DLD1 (cell line): ENCODE results near the gene SLC22A23.

Source experiments
- in situ Hi-C: cut with HindIII; loops from 2 replicates; pipeline ENCODE4 v1.10.0; 2017; ENCODE audit warnings: low sequenced_read_pairs

SLC22A23 gene

DNA sequence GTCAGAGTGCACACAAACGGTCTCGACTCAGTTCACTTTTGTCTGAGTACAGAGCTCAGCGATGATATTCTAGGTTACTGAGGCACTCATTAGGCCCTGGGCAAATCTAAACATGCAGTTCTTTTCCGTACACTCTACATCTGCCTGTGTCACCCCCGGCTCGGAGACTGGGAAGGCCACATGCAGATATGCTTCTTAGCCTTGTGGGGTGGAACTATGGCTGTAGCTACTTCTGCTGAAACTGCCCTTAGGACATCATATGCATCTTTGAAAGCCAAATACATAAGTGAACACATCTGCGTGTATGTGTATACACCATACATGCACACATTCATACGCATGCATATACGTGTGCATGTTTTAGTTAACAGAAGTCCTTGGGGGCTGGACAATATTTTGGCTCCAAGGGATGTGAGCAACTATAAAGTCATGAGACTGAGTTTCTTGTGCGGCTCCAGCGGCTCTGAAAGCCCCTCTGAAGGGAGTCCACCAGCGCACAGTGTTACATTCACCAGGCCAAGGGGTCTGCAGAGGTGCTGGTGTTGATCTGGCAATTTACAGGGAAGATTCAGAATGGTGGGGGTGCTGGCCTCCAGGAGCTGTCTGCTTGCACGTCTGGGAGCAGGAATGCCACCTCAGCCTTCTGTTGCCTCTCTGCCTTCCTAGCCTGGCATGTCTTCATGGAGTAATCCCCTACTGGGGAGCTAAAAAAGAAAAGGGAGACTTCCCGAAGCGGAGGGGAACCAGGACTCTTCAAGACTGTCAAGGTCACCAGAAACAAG is 166.5 kb downstream of the SLC22A23 start:
- in situ Hi-C loops: loop anchor here (25.0 kb wide), 1 partner anchor 422 kb away; no protein-coding TSS in a partner anchor

DNA sequence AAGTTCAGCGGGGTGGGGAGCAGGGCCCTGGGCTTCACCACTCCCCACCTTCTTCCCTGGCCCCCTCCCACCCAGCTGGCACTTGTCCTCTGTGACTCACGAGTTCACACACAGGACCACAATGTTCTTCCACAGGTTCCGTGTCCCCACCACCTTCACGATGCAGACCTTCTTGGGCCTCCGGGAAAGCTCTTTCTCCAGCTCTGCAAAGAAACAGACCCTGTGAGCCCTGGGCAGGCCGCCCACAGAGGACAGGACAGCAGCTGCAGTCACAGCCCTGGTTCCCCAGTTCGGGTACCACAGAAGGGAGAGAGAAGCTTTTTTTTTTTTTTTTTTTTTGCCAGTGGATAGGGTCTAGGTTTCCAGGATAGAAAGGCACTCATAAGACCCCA is 167.2 kb downstream of the SLC22A23 start:
- in situ Hi-C loops: loop anchor here (25.0 kb wide), 1 partner anchor 423 kb away; no protein-coding TSS in a partner anchor

DNA sequence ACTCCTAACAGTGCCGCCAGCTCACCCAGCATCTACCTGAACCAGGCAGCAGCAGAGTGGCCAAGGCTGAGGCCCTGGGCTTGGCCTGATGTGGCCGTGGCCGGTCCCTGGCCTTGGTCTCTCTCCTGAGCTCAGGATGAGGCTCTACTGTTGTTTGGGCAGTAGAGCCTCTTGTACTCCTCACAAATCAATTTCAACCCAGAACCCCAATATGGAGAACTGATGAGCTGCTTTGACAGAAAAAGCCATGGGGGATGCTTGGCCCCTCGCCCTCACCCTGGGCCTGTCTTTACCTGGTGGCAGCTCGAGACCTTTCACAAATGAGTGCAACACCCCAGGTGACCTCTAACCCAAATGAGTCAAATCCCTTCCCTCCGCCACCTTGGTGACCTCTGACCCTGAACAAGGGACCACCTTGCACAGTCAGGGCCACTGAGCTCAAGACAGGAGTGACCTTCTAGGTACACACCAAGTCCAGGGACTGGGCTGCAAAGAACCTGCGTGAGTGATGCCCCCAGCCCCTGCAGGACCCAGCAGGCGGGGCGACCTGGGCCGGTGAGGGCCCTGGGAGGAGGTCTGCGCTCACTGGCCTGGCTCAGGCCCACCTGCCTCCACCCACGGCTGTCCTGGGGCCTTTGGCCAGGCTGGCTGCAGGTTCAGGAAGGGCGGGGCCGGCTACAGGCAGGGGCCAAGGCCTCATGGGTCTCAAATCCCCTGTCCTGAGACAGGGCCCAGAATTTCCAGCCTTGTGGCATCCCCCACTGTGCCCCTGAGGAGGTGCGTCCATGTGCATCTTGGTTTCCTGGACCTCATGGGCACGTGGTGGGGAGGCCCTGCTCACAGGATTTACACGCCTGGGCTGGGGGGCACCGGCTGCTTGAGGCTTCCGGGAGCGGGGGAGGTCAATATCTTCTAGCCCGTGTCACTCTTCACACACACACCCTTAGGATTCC is 167.9 kb downstream of the SLC22A23 start:
- in situ Hi-C loops: loop anchor here (25.0 kb wide), 1 partner anchor 423 kb away; no protein-coding TSS in a partner anchor

DNA sequence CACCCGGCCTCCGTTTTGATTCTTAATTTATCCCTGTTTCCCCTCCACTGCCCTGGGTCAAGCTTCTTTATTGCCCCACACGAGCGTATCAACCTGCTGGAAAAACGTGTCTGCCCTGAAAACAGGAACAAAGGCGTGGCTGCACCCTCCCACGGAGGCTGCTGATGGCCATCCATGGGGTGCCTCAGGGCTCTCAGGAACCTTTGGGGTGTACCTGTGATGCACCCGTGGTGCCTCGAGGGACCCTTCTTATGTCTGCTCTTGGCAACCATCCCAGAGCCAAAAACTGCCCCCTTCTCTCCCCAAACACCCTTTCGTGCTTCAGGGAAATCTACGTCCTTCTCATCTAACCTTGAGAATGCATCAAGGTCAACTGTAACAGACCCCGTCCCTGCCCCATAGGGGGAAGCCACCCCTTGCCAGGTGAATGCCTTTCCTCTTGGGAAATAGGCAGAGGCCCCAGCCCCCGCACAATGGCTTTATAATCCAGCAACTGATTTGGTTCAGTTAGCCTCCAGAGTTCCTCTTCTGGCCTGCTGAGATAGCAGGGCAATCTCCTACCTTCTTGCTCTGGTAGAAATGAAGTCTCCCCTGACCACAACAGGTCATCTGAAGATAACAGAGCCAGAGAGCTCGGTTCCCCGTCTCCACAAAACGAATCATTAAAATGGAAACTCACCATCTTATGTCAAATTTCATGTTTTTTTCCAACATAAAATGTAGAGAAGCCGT is 168.7 kb downstream of the SLC22A23 start:
- in situ Hi-C loops: loop anchor here (25.0 kb wide), 1 partner anchor 424 kb away; no protein-coding TSS in a partner anchor

DNA sequence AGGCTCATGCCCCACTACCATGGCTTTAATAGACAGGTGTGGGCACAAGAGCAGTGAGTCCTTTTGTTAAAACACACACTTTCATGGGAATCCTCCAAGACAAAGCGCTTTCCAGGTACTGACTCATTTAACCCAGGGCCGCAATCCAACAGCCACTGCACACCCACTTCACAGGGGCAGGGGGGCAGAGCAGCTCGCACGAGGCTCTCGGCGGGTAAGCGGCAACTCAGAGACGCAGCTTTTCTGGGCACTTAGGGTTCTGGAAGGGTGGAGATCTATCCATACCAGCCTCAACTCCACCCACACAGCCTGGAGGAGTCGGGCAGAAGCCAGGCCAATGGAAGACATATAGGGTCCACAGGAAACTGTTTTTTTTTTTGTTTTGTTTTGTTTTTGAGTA is 169.5 kb downstream of the SLC22A23 start:
- in situ Hi-C loops: loop anchor here (25.0 kb wide), 1 partner anchor 425 kb away; no protein-coding TSS in a partner anchor

DNA sequence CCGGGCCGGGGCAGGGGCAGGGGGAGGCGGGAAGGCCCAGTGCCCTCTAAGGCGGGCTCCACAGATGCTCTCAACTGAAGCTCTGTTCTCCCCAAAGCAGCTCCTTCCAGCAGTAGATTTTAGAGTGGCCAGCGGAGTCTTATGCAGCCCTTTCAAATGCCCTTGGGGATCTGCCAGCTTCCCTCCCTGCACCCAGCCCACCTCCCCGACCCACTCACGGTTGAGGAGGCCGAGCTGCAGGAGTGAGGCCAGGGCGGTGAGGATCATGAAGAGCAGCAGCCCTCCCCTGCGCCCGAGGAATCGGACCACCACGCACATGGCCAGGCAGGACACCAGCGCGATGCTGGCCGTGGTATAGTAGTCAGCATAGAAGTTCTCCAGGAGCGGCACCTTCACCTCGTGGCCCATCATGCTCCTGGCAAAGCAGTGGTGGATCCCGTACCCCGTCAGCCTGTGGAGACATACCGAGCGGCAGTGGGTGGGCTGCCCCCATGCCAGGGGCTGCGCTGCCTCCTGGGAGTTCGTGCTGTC is 170.1 kb downstream of the SLC22A23 start:
- in situ Hi-C loops: loop anchor here (25.0 kb wide), 1 partner anchor 426 kb away; no protein-coding TSS in a partner anchor

DNA sequence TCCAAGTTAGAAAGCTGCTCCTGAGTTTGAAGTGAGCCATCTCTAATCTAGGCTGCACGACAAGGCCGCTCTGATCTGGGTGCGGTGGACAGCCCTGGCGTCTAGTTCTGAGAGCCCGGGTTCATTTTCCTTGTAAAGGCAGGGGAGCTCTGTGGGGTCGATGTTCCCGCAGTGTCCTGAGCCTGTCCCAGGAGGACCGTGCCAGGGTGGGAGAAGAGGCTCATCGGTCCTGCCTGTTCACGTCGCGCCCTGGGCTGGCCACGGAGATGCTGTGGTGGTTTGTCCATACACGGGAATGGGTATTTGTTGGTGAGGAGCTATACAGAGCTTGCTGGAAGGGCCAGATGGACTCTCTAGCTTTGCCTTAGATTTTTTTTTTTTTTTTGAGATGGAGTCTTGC is 171.1 kb downstream of the SLC22A23 start:
- in situ Hi-C loops: loop anchor here (25.0 kb wide), 1 partner anchor 427 kb away; no protein-coding TSS in a partner anchor

DNA sequence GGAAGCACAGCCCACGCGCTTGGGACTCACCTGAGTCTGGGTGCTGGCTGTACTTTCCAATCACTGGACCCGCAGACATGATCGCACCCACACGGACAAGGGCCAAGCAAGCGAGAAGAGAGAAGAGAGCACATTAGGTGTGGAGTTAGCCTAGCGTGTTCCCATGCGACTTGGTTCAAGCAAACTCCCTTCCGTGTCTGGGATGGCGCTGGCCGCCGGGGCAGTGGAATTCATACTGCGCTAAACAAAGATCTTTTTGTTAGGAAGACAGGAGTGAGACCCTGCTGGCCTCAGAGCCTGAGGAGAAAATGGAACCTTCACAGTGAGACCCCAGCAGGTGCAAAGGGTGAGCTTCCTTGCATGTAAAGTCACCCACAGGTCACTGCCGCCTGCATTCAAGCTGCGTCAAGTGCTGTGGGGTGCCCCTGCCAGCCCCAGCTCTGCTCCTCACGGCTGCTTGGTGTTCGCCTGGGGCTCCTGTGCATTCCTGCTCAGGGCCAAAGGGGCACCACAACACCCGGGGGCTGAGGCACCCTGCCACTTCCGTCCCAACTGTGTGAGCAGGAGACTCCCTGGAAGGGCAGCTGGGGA is 171.7 kb downstream of the SLC22A23 start:
- in situ Hi-C loops: loop anchor here (25.0 kb wide), 1 partner anchor 427 kb away; no protein-coding TSS in a partner anchor

DNA sequence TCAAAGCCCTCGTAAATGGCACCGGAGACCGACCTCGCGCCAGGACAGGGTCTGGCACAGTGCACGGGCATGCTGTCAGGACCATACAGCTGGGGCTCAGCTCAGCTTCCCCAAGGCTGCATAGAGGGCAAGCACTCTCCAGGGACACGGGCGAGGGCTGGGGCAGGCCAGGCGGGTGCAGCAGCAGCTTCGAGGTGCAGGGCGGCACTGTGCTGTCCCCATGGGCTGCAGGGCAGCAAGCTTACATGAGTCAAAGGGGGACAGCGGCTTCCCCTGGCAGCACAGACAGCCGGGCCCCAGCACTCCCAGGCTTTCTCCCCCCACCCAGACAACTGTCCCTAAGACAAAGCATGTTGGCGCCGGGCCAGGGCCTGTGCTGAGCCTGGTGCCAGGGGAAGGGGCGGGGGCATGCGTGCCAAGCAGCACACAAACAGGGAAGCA is 172.4 kb downstream of the SLC22A23 start:
- in situ Hi-C loops: loop anchor here (25.0 kb wide), 1 partner anchor 428 kb away; no protein-coding TSS in a partner anchor

DNA sequence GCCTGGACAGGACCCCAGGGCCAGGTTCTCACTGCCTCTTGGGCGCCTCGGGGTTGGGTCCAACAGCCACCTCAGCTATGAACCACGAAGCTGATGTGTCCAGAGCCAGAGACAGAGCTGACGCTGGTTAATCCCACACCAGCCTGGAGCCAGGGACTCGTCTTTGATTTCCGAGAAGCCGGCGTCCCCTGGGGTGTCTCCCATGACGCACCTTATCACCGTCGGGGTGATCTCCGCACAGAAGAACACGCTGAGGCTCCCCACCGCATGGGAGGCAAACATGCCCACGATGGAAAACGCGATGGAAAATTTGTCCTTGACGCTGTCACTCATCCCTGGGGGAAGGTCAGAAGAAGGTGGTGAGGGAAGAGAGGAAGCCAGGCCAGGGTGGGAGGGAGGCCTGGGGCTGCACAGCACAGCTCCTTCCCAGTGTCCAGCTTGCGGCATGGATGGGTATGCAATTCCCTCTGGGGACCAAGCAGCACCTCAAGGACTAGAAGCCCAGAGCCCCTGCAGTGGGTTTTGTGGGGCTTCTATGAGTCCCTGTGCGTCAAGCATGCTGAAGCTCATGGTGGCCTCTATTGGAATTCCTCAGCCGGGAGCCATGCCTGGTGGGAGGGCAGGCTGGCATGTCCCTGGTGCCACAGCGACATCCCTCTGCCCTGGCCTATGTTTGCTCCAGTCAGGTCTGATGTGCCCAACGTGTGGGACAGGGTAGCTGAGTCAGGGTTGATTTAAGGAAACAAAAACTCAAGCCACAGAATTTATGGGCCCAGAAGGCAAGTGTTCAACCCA is 173.0 kb downstream of the SLC22A23 start:
- in situ Hi-C loops: loop anchor here (25.0 kb wide), 1 partner anchor 428 kb away; no protein-coding TSS in a partner anchor

DNA sequence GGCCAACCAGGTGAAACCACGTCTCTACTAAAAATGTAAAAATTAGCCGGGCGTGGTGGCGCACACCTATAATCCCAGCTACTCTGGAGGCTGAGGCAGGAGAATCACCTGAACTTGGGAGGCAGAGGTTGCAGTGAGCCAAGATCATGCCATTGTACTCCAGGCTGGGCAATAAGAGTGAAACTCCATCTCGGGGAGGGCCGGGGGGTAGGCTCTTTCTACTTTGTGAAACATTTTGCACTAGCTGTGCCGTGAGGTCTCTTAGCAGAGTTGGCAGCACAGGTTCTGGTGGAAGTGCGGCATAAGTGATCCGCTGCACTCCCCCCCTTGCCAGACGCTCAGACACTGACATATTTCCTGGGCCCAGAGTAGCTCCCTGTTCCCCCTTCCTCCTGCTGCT is 173.6 kb downstream of the SLC22A23 start:
- in situ Hi-C loops: loop anchor here (25.0 kb wide), 1 partner anchor 429 kb away; no protein-coding TSS in a partner anchor

DNA sequence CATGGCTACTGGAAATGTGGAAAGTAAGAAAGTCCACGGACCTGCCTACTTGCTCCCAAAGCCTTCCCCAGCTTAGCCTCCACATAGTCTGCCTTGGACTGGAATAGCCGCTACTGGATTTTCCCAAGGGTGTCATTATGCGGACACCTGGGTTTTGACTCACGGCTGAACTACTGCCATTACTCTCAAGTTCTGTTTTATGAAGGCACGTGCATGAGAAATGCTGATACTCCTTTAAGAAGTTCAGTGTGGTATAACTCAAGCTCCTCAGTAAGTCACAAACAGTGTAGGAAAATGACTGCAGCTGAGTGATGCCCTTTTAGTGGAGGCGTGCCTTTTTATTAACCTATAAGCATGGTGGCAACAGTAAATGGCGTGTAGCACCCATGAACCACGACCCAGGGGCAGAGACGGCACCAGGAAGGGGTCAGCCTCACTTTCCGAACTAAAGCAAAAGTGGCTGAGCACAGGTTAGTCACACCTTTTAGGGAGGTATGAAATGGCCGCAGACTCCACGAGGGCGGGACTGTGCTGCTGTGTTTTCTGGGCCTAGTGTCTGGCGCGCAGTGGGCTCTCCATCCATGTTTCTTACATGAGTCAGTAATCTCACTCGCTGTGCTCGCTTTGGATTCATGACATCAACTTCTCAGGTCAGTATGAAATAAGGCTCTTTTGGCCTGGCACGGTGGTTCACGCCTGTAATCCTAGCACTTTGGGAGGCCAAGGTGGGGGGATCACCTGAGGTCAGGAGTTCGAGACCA is 174.2 kb downstream of the SLC22A23 start:
- in situ Hi-C loops: loop anchor here (25.0 kb wide), 1 partner anchor 430 kb away; no protein-coding TSS in a partner anchor

DNA sequence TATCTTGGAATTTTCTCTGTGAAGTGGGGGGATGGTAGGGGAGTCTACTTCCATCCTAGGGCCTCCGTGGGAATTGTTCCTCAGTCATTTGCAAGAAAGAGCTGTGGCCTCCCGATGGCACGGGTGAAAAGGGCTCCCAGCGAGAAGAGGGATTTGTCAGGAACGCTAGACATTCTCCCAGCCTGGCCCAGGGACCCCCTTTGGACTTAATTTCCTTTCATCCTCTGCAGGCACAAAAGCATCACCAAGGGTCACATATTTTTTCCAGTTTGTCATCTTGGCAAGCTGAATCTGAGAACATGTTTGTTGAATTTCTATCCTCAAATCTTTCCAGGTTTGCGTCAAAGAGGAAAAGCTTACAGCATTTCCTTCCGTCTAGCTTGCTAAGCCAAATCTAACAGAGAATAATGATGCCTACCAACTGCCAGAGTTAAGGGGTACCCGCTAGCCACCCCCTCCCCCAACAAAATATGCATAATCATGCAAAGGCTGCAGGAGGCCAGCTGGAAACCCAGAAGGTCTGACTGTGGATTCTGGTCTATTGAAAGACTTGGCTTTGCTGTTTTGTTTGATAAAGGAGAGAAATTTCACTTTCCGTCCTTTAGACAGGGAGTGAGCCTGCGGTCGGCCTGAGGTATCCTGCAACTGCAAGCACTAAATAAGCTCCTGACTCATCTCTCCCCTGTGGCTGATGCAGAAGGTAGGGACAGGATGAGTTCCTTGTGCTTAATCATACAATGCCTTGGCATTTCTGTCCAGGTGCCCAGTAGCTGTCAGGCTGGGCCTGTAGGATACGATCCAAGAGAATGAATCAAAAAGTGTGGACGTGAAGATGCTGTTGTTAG is 175.0 kb downstream of the SLC22A23 start:
- in situ Hi-C loops: loop anchor here (25.0 kb wide), 1 partner anchor 430 kb away; no protein-coding TSS in a partner anchor

DNA sequence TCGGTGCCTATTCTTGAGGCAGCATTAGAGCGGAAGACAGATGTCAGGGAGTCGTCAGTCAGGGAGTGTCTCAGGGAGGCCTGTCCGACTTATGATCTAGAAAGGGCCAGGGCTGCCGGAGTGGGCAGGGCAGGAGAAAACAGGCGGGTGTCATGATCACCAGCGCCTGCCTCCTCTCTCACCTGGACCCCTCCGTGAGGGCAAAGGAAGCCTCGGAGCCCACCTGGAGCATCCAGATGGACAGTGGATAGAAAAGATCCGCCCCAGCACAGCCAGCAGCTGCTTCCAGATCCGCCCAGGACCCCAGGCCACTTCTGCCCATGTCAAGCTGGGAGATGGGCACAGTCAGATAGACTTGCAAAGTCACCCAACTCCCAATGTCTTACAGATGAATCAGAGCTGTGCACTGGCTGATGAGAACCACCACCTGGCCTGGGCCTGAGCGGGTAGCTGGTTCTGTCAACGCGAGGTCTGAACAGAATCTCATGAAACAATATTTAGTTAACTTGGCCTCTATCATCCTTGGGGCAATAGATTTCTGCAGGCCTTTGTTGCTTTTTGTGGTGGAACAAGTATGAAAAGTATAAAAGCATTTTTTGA is 175.9 kb downstream of the SLC22A23 start:
- in situ Hi-C loops: loop anchor here (25.0 kb wide), 1 partner anchor 431 kb away; no protein-coding TSS in a partner anchor

DNA sequence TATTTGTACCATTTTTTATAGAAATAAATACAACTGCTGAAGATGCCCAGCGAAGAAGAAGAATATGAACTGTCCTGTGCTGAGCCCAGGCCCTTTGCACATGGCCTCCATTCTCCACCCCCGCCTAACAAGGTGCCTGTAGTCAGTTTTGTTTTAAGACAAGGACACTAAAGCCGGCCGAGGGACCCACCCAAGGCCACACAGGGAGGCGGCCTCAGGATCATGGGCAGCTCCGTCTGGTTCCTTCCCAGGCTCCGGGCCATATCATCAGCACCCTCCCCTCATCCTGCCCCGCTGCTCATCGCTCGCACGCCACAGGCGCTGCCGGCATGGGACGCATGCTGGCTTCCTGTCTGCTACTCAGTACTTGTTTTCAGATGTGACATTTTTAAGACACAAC is 176.8 kb downstream of the SLC22A23 start:
- in situ Hi-C loops: loop anchor here (25.0 kb wide), 1 partner anchor 432 kb away; no protein-coding TSS in a partner anchor

DNA sequence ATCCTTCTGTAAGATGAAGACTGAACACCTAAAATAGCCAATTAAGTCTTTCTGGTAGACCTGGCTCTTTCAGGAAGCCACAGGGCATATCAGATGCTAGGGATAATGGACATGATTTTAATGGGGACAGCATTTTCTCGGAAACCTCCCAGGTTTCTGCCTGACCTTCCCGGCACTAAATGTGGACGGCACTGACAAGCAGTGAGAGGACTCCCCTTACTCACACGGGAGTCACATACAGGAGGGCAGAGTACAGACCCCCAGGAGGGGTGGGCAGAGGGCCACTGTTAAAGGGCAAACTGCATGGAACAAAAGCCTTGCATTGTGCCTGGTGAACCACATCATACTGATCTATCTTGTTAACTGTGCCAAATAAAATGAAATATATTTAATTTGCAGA is 178.2 kb downstream of the SLC22A23 start:
- in situ Hi-C loops: loop anchor here (25.0 kb wide), 1 partner anchor 434 kb away; no protein-coding TSS in a partner anchor
